GM12892 (cell line): ENCODE data around the gene NHLRC3.
"Not testable (repeated sequence)": the region's sequence is repeated elsewhere in the genome, so short reads cannot be mapped to it uniquely, and the experiment has no call there.

Experiments used
- DNase-seq: peaks from one replicate; pipeline ENCODE4 v3.0.0; 2011; ENCODE audit not compliant: insufficient read length
- FAIRE-seq: peaks from 2 replicates; lab custom pipeline; 2011; peaks lifted over from hg19 to GRCh38; lab: Jason Lieb, UNC
- POLR2A ChIP-seq: IDR thresholded peaks from 2 replicates; pipeline ENCODE4 v1.6.1; 2011; ENCODE audit warnings: low read depth, low read length, control low read depth
- POLR2AphosphoS5 ChIP-seq: IDR thresholded peaks from 2 replicates; pipeline ENCODE4 v1.6.1; 2011; ENCODE audit warnings: low read depth, low read length, control low read depth
- TAF1 ChIP-seq: IDR thresholded peaks from 2 replicates; pipeline ENCODE4 v1.6.1; 2011; ENCODE audit warnings: low read depth, mild to moderate bottlenecking, control low read depth, low read length, borderline replicate concordance

NHLRC3 gene

DNA sequence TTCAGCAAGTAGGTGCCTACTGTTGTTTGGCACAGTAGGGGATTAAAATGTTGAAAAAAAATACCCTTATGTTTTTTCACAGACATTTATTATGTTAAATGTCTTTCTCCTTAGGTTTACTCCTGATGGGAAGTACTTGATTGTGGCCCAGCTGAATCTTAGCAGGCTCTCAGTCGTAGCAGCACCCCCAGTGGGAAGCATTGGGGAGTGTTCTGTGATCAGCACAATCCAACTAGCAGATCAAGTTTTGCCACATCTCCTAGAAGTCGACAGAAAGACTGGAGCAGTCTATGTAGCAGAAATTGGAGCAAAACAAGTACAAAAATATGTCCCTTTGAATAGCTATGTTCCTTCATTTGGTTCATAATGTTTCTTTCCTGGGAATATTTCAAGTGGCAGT, 9.3 kb downstream of the NHLRC3 start:
- no peak for FAIRE-seq
- no peak for DNase-seq
- TF ChIP-seq POLR2AphosphoS5 (no peak), POLR2A (no peak), TAF1 (no peak)

DNA sequence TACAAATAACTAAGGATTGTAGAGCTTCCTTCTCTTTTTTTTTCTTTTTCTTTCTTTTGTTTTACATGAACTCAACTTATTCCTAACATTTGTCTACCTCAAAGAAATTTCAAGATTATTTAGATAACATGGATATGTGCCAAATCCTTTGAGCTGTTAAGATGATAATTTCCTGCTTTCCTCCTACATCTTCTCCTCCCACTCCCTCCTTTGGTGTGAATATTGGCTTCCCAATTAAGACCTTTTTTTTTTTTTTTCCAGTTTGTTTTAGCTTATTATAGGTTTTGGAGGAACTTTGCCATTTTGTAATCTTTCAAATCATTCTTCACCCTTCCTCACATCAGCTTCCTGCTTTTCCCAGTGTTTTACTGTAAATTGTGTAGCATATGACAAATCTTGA, 10.6 kb downstream of the NHLRC3 start:
- FAIRE-seq (no peak), DNase-seq (no peak)
- TF ChIP-seq POLR2A (no peak), POLR2AphosphoS5 (no peak), TAF1 (no peak)

DNA sequence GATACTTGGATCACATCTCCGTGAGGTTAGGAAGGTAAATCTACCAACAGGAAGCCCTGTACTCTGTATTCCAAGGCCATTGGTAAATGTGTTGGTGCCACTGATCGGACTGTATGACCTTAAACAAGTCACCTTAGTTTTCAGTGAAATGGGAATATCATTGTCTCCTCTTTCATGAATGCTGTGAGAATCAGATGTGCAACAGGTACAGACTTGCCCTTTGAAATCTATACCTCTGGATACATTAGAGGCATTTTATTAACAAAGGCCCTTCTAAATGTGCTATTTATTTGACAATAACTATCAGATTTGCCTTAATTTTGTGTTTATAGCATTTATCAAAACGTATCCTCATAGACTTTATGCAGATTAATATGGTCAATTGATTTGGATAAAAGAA, 11.0 kb downstream of the NHLRC3 start:
- TF ChIP-seq TAF1 (no peak), POLR2AphosphoS5 (no peak), POLR2A (no peak)
- no peak for DNase-seq
- FAIRE-seq: no peak

DNA sequence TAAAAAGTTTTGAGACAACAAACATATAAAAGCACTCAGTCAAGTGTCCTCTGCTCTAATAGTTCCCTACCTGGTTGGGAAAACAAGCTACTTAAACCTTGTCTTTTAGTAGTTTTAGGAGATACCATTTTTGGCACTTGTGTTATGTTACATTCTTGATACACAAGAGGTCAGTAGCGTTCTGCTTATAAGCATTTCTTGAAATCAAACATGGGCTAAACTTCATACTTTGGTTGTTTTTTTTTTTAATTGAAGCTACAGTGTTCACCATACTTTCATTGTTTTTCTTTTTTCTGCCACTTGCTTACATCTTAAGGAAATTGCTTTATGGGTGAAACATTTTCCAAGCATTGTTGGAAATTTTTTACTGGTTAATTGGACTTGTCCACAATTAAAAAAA, 12.9 kb downstream of the NHLRC3 start:
- TF ChIP-seq POLR2AphosphoS5 (no peak), TAF1 (no peak), POLR2A (no peak)
- DNase-seq (no peak), FAIRE-seq (peak; percentile 85)

DNA sequence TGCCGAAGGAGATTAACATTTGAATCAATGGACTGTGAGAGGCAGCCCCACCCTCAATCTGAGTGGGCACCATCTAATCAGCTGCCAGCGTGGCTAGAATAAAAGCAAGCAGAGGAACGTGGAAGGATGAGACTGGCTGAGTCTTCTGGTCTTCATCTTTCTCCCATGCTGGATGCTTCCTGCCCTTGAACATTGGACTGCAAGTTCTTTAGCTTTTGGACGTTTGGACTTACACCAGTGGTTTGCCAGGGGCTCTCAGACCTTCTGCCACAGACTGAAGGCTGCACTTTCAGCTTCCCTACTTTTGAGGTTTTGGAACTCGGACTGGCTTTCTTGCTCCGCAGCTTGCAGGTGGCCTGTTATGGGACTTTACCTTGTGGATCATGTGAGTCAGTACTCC, 14.7 kb downstream of the NHLRC3 start:
- no peak for TF ChIP-seq TAF1
- TF ChIP-seq POLR2AphosphoS5: no peak
- no peak for TF ChIP-seq POLR2A
- DNase-seq (no peak), FAIRE-seq (no peak)

DNA sequence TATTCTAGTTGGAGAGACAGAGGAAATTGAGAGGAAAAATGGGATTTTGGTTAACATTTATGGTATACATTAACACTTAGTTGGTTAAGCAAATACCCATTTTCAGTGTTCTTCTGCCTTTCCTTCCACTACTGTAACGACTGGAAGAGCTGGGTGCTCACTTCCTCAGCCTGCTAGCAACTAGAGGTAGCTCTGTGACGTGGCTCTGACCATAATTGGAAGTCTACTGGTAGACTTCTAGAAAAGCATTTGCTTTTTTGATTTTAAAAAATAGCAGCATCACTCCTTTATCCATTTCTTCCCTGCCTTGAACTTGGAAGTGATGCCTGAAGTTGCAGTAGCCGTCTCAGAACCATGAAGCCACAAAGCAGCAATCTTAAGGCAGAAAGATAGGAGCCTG, 15.9 kb downstream of the NHLRC3 start:
- TF ChIP-seq POLR2AphosphoS5: no peak
- TF ChIP-seq TAF1: no peak
- TF ChIP-seq POLR2A: no peak
- DNase-seq (no peak), FAIRE-seq (no peak)

DNA sequence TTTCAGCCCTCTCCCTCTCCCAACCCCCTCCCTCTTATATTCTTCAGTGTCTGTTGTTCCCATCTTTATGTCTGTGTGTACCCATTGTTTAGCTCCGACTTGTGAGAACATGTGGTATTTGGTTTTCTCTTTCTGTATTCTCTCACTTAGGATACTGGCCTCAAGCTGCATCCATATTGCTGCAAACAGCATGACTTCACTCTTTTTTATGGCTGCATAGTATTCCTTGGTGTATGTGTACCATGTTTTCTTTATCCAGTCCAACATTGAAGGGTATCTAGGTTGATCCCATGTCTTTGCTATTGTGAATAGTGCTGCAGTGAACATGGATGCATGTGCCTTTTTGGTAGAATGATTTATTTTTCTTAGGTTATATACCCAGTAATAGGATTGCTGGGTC, 17.8 kb downstream of the NHLRC3 start:
- DNase-seq (no peak), FAIRE-seq (no peak)
- no peak for TF ChIP-seq POLR2AphosphoS5
- no peak for TF ChIP-seq TAF1
- no peak for TF ChIP-seq POLR2A

DNA sequence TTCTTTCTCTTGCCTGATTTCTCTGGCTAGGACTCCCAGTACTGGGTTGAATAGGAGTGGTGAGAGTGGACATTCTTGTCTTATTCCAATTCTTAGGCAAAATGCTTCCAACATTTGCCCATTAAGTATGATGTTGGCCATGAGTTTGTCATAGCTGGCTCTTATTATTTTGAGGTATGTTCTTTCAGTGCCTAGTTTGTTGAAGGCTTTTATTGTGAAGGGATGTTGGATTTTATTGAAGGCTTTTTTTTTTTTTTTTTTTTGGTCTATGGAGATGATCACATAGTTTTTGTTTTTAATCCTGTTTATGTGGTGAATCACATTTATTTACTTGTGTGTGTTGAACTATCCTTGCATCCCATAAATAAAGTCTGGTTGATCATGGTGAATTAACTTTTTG, 19.8 kb downstream of the NHLRC3 start:
- no peak for FAIRE-seq
- DNase-seq: no peak
- TF ChIP-seq TAF1: no peak
- TF ChIP-seq POLR2A: no peak
- TF ChIP-seq POLR2AphosphoS5: no peak

DNA sequence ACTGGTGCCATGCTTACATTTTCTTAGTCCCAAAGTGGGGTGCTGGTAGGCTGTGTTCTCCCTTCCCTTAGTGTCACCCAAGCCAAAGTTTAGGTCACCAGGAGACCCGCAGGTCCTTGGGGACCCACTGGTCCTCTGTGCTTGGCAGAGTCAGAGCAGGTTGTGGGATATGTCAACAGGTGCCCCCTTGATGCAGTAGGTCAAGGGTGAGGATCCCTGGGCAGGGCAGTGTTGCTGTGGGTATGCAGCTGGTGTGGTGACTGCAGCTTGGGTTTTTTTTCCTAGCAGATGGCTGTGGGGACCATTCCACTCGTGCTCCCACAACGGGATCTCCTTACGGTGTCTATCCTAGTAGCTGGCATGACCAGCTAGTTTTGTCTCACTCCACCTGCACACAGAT, 23.7 kb downstream of the NHLRC3 start:
- DNase-seq: no peak
- TF ChIP-seq POLR2AphosphoS5: no peak
- no peak for TF ChIP-seq TAF1
- TF ChIP-seq POLR2A: no peak
- no peak for FAIRE-seq

DNA sequence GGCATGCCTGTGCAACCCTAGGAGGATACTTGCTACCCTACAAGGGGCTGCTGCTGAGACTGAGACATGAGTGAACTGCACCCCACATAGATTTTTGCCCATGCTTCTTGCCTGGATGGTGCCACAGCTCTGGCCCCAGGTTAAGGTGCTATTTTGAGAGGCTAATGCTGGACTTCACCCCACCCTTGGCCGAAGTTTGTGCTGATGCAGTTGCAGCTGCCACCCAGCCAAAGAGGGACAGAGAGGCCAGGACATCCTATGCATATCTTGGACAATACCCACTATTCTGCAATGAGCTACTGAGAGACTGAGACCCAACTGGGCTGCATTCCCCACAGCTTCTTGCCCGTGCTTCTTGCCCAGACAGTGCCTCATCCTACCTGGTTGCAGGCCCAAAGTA, 34.6 kb downstream of the NHLRC3 start:
- TF ChIP-seq TAF1 (no peak), POLR2A (no peak), POLR2AphosphoS5 (no peak)
- FAIRE-seq (no peak), DNase-seq (no peak)

DNA sequence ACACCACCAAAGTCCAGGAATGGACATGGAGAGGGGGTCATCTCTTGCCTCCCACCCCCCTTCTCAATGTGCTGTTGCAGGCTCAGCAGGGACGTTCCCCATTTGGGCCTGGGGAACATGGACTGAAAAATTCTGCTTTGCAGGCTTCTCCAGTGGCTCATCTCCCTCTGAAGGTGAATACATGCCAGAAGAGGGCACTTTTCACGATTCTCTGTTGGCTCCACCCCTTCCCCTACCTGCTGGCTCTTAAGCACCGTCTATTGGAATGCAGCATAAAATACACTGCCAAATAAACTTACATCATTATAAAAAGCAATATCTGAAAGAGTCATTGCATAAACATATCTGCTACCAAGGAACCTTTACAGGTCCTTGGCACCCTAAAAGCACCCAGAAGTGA, 35.7 kb downstream of the NHLRC3 start:
- no peak for TF ChIP-seq POLR2A
- TF ChIP-seq POLR2AphosphoS5: no peak
- TF ChIP-seq TAF1: no peak
- FAIRE-seq (no peak), DNase-seq (no peak)

DNA sequence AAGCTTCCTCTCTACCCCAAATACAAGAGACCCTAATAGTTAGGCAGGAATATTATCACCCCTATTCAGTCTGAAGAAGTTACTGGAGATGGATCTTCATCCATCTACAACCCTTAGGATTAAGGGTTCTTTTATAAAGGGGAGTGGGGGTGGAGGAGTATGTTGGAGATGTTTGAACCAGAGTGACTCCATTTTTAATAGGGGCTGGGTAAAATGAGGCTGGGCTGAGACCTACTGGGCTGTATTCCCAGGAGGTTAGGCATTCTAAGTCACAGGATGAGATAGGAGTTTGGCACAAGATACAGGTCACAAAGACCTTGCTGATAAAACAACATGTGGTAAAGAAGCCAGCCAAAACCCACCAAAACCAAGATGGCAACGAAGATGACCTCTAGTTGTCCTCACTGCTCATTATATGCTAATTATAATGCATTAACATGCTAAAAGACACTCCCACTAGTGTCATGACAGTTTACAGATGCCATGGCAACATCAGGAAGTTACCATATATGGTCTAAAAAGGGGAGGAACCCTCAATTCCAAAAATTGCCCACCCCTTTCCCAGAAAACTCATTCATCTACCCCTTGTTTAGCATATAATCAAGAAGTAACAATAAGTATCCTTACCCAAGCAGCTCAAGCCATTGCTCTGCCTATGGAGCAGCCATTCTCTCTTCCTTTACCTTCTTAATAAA, 48.1 kb downstream of the NHLRC3 start:
- not testable (repeated sequence) for FAIRE-seq, DNase-seq

DNA sequence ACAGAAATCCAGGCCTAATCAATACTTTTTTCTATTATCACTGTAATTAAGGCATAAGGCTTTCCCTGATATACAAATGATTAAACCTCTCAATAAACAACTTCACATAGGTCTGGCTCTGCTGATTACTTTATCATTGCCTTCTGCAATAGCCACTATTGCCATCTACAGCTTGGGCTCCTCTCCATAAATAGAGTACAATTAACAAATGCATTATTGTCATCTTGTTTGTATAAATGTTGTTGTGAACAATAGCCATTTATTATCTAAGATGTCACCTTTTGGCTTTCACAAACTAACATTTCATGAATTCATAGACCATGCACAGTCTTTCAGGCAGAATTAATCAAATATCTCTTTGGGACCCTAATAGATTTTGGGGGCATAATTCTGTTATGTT, 53.3 kb downstream of the NHLRC3 start:
- no peak for TF ChIP-seq POLR2A
- no peak for TF ChIP-seq POLR2AphosphoS5
- TF ChIP-seq TAF1: no peak
- FAIRE-seq (no peak), DNase-seq (no peak)
